A172 (cell line): ENCODE results near the gene NCAPD3. TPM values are rescaled to one million over a fixed set of nuclear protein-coding genes. Genes with fewer than 3 reads are reported as not detected.
"Not testable (repeated sequence)": the region's sequence is repeated elsewhere in the genome, so short reads cannot be mapped to it uniquely, and the experiment has no call there.

Experiments used
- DNase-seq: peaks from one replicate; pipeline ENCODE4 v3.0.0-alpha.2; 2015; ENCODE audit warnings: low spot score
- total RNA-seq: library from RNA; depleted of rRNA; stranded (reverse); fragments of >200 nt; shearing (Covaris generic); gene quantifications from 2 replicates; pipeline ENCODE4 v1.2.3, GENCODE V29; 2014

The NCAPD3 gene
- total RNA-seq, 1 experiment from 2014 or later = 20.1 TPM

GRCh38 chr11:134224710-134225664, 1.2 kb upstream of the NCAPD3 start:
- DNase-seq = peak; percentile 16

- DNase-seq = no peak
These were observed 646 bp downstream of the NCAPD3 start for GRCh38 chr11:134223121-134223520.

GRCh38 chr11:134216816-134217215, 7.0 kb downstream of the NCAPD3 start:
- no peak for DNase-seq

- no peak for DNase-seq
These were observed 7.9 kb downstream of the NCAPD3 start for GRCh38 chr11:134215836-134216235.

- DNase-seq = no peak
These were observed 16.1 kb downstream of the NCAPD3 start for GRCh38 chr11:134207538-134208239.

- no peak for DNase-seq
These were observed 17.6 kb downstream of the NCAPD3 start for GRCh38 chr11:134206185-134206584.

GRCh38 chr11:134205729-134206128, 18.0 kb downstream of the NCAPD3 start:
- DNase-seq = no peak

GRCh38 chr11:134202661-134203060, 21.1 kb downstream of the NCAPD3 start:
- DNase-seq = no peak

GRCh38 chr11:134200688-134201087, 23.1 kb downstream of the NCAPD3 start:
- DNase-seq = no peak

GRCh38 chr11:134199531-134199930, 24.2 kb downstream of the NCAPD3 start:
- no peak for DNase-seq

GRCh38 chr11:134196756-134197155, 27.0 kb downstream of the NCAPD3 start:
- DNase-seq = no peak

GRCh38 chr11:134188092-134188491, 35.7 kb downstream of the NCAPD3 start:
- not testable (repeated sequence) for DNase-seq

- no peak for DNase-seq
These were observed 42.1 kb downstream of the NCAPD3 start for GRCh38 chr11:134181707-134182106.

- no peak for DNase-seq
These were observed 45.6 kb downstream of the NCAPD3 start for GRCh38 chr11:134178032-134178674.

GRCh38 chr11:134176284-134176683, 47.5 kb downstream of the NCAPD3 start:
- no peak for DNase-seq

- DNase-seq = no peak
These were observed 50.5 kb downstream of the NCAPD3 start for GRCh38 chr11:134173296-134173695.

- DNase-seq = no peak
These were observed 51.8 kb downstream of the NCAPD3 start for GRCh38 chr11:134171951-134172350.

GRCh38 chr11:134170919-134171281, 52.9 kb downstream of the NCAPD3 start:
- DNase-seq = no peak

GRCh38 chr11:134170177-134170918, 53.4 kb downstream of the NCAPD3 start:
- DNase-seq = no peak

GRCh38 chr11:134164490-134165370, 59.0 kb downstream of the NCAPD3 start:
- no peak for DNase-seq

- no peak for DNase-seq
These were observed 64.1 kb downstream of the NCAPD3 start for GRCh38 chr11:134159652-134160051.
